ENCODE data around the gene NIPAL3. TPM values are rescaled to one million over a fixed set of nuclear protein-coding genes. Genes with fewer than 3 reads are reported as not detected.
"Not testable (repeated sequence)": the region's sequence is repeated elsewhere in the genome, so short reads cannot be mapped to it uniquely, and the experiment has no call there.

The NIPAL3 gene
- total RNA-seq, 1 experiment from 2014 or later, result 40.8 TPM

DNA sequence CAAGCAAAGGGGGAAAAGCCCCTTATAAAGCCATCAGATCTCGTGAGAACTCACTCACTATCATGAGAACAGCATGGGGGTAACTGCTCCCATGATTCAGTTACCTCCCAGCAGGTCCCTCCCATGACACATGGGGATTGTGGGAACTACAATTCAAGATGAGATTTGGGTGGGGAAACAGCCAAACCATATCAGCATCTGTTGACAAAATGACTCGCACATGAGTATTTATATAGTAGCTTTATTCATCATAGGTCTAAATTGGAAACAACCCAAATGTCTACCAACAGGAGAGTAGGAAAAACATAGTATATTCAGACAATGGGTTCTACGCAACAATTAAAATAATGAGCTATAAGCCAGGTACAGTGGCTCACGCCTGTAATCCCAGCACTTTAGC is 46.5 kb downstream of the NIPAL3 start:
- H3K27ac ChIP-seq (ENCODE audit: low read length); H3K79me2 ChIP-seq (ENCODE audit: low read length); H4K20me1 ChIP-seq (ENCODE audit: insufficient read depth, low read depth, low read length); H3K27me3 ChIP-seq (ENCODE audit: low read length); DNase-seq; H3K9me2 ChIP-seq (replicated peaks; ENCODE audit: insufficient read depth, low read length); H2AFZ ChIP-seq (ENCODE audit: low read length); H3K9me3 ChIP-seq (ENCODE audit: low read length); H3K9ac ChIP-seq (ENCODE audit: low read length); H3K4me3 ChIP-seq (ENCODE audit: low read length); H3K4me1 ChIP-seq (ENCODE audit: low read length); H3K4me2 ChIP-seq (ENCODE audit: low read depth, low read length, poor library complexity, severe bottlenecking): not testable (repeated sequence)
- peaks cover 28% of the 10 kb centered on the region for H3K36me3 ChIP-seq (ENCODE audit: insufficient read depth, low read length)

DNA sequence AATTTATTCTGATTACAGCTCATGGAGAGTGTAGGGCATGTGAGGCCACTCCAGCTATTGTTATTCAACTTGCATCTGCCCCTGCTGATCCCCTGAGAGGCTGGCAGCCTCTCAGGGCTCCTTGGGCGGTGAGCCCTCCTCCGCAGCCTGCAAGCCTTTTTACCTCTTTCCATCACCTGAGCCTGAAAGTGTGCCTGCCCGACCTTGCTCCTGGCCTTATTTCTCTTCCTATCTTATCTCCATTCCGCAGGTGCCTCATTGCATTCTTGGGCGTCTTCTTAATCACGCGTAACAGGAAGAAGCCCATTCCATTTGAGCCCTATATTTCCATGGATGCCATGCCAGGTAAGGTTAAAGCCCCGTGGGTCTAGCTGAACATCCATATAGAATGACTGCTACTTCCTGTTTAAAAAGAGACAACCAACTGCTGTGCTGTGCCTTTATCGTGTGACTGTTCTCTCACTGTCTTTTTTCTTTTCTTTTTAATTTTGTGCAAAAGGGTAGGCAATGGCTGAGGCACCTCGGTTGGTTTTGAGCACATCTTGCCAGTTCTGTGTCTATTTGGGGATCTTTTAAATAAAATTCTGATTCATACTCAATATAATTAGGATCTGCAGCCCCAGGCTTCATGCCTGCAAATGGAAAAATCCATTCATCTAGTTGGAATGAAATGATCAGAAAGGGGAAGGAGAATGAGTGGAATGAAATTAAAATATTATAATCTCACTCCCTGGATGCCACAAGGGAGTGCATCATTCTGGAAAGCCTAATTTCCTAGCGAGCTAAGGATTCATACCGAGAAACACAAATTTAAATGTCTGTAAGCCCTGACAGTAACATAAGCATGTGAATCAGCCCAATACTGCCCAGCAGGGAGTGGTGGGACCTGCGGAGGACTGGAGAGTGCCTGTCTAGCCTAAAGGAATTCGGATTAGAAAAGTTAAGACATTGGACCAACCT is 48.5 kb downstream of the NIPAL3 start:
- H3K4me3 ChIP-seq (ENCODE audit: low read length), result no peak overlapping the region
- H4K20me1 ChIP-seq (ENCODE audit: insufficient read depth, low read depth, low read length), result no peaks in the 10 kb centered on the region
- H2AFZ ChIP-seq (ENCODE audit: low read length), result no peak overlapping the region
- H3K27me3 ChIP-seq (ENCODE audit: low read length), result no peaks in the 10 kb centered on the region
- no peaks in the 10 kb centered on the region for H3K79me2 ChIP-seq (ENCODE audit: low read length)
- H3K27ac ChIP-seq (ENCODE audit: low read length), result no peak overlapping the region
- peaks cover 23% of the 10 kb centered on the region for H3K36me3 ChIP-seq (ENCODE audit: insufficient read depth, low read length)
- no peak for DNase-seq
- no peak overlapping the region for H3K9ac ChIP-seq (ENCODE audit: low read length)
- H3K4me2 ChIP-seq (ENCODE audit: low read depth, low read length, poor library complexity, severe bottlenecking), result no peak overlapping the region
- H3K9me3 ChIP-seq (ENCODE audit: low read length), result no peaks in the 10 kb centered on the region
- H3K4me1 ChIP-seq (ENCODE audit: low read length), result no peaks in the 10 kb centered on the region
- no peaks in the 10 kb centered on the region for H3K9me2 ChIP-seq (replicated peaks; ENCODE audit: insufficient read depth, low read length)

DNA sequence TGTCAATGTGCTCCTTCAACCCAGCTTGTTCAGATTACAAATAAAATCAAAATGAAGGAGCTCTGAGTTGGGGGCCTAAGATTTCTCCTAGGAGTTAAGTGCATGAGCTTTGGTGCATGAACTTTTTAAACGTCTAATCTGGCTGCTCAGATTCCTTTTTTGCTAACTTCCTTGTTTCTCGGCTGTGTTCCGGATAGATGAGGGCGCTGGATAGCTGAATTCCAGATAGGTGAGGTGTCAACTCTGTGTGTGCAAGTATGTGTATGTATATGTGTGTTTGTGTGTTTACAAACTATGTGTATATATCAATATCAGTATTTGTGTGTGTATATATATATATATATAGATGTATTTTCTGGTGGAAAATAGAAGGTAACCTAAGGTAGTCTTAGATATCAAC is 49.5 kb downstream of the NIPAL3 start:
- H2AFZ ChIP-seq (ENCODE audit: low read length), result no peak overlapping the region
- H3K9me2 ChIP-seq (replicated peaks; ENCODE audit: insufficient read depth, low read length), result no peaks in the 10 kb centered on the region

DNA sequence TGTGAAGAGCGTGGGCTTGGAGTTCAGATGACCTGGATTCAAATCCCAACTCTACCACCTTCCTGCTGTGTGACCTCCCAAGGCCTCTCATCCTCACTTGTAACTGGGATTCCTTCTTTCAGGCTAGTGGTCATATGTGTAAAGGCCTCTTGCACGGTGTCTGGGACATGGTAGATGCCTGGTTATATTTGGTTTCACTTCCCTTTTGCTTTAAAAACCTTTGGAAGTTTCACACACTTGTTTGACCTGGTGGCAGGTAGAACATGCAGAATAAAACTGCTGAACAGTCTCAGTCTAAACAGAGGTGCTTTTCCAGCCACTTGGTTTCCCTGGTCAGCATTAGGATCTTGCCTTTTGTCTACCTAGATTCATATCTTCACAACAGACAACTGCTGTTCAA is 50.0 kb downstream of the NIPAL3 start:
- Histone ChIP-seq H3K9me2 (replicated peaks; ENCODE audit: insufficient read depth, low read length) (no peaks in the 10 kb centered on the region), H2AFZ (ENCODE audit: low read length) (no peak overlapping the region), H3K4me1 (ENCODE audit: low read length) (no peaks in the 10 kb centered on the region), H4K20me1 (ENCODE audit: insufficient read depth, low read depth, low read length) (no peaks in the 10 kb centered on the region), H3K79me2 (ENCODE audit: low read length) (no peaks in the 10 kb centered on the region), H3K4me2 (ENCODE audit: low read depth, low read length, poor library complexity, severe bottlenecking) (no peak overlapping the region), H3K4me3 (ENCODE audit: low read length) (no peak overlapping the region), H3K9ac (ENCODE audit: low read length) (no peak overlapping the region), H3K27ac (ENCODE audit: low read length) (no peak overlapping the region), H3K27me3 (ENCODE audit: low read length) (no peaks in the 10 kb centered on the region), H3K9me3 (ENCODE audit: low read length) (no peaks in the 10 kb centered on the region), H3K36me3 (ENCODE audit: insufficient read depth, low read length) (peaks cover 7% of the 10 kb centered on the region; the same call in 1 of the 2 replicates)
- DNase-seq, result no peak

More for the DNA sequence above, 49.5 kb downstream of the NIPAL3 start:
- no peak overlapping the region for H3K4me3 ChIP-seq (ENCODE audit: low read length)
- H3K27me3 ChIP-seq (ENCODE audit: low read length), result no peaks in the 10 kb centered on the region
- H3K36me3 ChIP-seq (ENCODE audit: insufficient read depth, low read length), result peaks cover 13% of the 10 kb centered on the region
- H3K79me2 ChIP-seq (ENCODE audit: low read length), result no peaks in the 10 kb centered on the region
- no peak overlapping the region for H3K9ac ChIP-seq (ENCODE audit: low read length)
- H3K4me2 ChIP-seq (ENCODE audit: low read depth, low read length, poor library complexity, severe bottlenecking), result no peak overlapping the region
- no peak for DNase-seq
- H4K20me1 ChIP-seq (ENCODE audit: insufficient read depth, low read depth, low read length), result no peaks in the 10 kb centered on the region
- H3K4me1 ChIP-seq (ENCODE audit: low read length), result no peaks in the 10 kb centered on the region
- no peak overlapping the region for H3K27ac ChIP-seq (ENCODE audit: low read length)
- no peaks in the 10 kb centered on the region for H3K9me3 ChIP-seq (ENCODE audit: low read length)

DNA sequence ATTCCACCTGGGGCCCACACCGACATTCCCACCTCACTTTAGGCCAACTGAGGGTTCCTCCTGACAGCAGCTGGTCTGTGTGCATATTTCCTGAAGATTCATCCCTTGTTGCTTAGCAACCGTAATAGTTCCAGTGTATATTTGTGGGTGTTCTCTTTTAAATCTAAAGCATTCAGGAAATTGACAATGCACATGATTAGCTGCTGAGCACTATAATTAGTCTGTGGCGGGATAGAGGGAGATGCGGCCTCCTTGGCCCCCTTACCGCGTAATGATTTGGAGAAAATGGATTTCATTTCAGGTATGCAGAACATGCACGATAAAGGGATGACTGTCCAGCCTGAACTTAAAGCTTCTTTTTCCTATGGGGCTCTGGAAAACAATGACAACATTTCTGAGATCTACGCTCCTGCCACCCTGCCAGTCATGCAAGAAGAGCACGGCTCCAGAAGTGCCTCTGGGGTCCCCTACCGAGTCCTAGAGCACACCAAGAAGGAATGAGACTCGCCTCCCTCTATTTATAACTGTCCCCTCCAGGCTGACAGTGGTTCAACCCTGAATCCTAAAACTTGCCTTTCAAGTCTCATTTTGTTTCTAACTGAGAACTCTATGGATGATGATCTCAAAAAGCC is 53.2 kb downstream of the NIPAL3 start:
- no peak overlapping the region for H3K4me3 ChIP-seq (ENCODE audit: low read length)
- no peaks in the 10 kb centered on the region for H3K4me1 ChIP-seq (ENCODE audit: low read length)
- no peaks in the 10 kb centered on the region for H3K79me2 ChIP-seq (ENCODE audit: low read length)
- H3K4me2 ChIP-seq (ENCODE audit: low read depth, low read length, poor library complexity, severe bottlenecking), result no peak overlapping the region
- H3K9me2 ChIP-seq (replicated peaks; ENCODE audit: insufficient read depth, low read length), result no peaks in the 10 kb centered on the region
- 0 out of 2 replicates have a peak, but pooled peaks cover 4% of the 10 kb centered on the region for H3K36me3 ChIP-seq (ENCODE audit: insufficient read depth, low read length)
- no peaks in the 10 kb centered on the region for H3K9me3 ChIP-seq (ENCODE audit: low read length)
- H2AFZ ChIP-seq (ENCODE audit: low read length), result no peak overlapping the region
- H3K27me3 ChIP-seq (ENCODE audit: low read length), result no peaks in the 10 kb centered on the region
- DNase-seq, result no peak
- H3K27ac ChIP-seq (ENCODE audit: low read length), result no peak overlapping the region
- no peaks in the 10 kb centered on the region for H4K20me1 ChIP-seq (ENCODE audit: insufficient read depth, low read depth, low read length)
- no peak overlapping the region for H3K9ac ChIP-seq (ENCODE audit: low read length)

DNA sequence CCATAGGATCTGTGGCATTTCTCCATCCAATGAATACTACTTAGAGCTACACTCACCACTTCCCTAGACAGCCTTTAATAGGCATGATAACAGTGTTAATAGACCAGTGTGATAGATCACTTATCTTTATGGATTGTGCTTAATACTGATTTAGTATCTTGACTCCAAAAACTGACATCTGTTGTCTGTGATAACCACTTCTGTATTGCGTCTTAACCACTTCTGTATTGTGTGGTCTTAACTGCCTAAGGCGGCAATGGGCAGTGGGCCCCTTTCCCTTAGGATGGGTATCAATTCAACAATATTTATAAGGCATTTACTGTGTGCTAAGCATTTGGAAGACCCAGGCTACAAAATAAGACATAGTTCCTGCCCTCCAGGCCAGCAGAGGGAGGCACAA is 55.0 kb downstream of the NIPAL3 start:
- Histone ChIP-seq H3K79me2 (ENCODE audit: low read length) (no peaks in the 10 kb centered on the region), H3K4me2 (ENCODE audit: low read depth, low read length, poor library complexity, severe bottlenecking) (no peak overlapping the region), H3K27me3 (ENCODE audit: low read length) (no peaks in the 10 kb centered on the region), H3K36me3 (ENCODE audit: insufficient read depth, low read length) (0 out of 2 replicates have a peak, but pooled peaks cover 2% of the 10 kb centered on the region), H4K20me1 (ENCODE audit: insufficient read depth, low read depth, low read length) (no peaks in the 10 kb centered on the region), H3K9me3 (ENCODE audit: low read length) (no peaks in the 10 kb centered on the region), H2AFZ (ENCODE audit: low read length) (no peak overlapping the region), H3K4me3 (ENCODE audit: low read length) (no peak overlapping the region), H3K4me1 (ENCODE audit: low read length) (no peaks in the 10 kb centered on the region), H3K9me2 (replicated peaks; ENCODE audit: insufficient read depth, low read length) (no peaks in the 10 kb centered on the region), H3K27ac (ENCODE audit: low read length) (no peak overlapping the region), H3K9ac (ENCODE audit: low read length) (no peak overlapping the region)
- DNase-seq, result no peak

DNA sequence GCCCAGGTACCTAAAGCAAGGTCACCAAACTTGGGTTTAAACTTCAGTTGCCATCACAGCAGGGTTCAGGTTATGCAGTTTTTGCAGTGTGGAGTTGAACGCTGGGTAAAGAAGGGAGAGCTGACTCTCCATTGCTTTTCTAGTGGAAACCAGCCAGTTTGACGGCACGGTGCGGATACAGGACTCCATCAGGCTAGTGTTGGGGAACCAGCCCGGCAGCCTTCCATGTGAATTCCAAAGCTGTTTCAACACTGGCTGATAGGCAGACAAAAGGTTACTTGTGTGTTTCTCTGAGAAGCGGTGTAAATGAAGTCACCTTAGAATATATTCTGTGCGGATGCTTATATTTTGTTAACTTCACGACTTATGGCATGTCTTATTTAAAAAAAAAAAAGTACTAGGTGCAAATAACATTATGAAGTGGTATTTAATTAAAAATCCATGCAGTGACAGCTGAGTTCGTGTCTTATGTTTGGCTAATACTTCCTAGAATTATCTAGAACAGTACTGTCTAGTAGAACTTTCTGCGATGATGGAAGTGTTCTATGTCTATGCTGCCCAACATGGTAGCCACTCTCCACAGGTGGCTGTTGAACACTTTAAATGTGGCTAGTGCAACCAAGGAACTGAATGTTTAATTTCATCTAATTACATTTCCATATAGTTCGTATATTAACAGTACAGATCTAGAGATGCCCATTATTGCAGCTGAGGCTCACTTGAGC is 57.1 kb downstream of the NIPAL3 start:
- Histone ChIP-seq H3K4me2 (ENCODE audit: low read depth, low read length, poor library complexity, severe bottlenecking) (no peak overlapping the region), H3K27ac (ENCODE audit: low read length) (no peak overlapping the region), H3K79me2 (ENCODE audit: low read length) (no peaks in the 10 kb centered on the region), H4K20me1 (ENCODE audit: insufficient read depth, low read depth, low read length) (no peaks in the 10 kb centered on the region), H3K27me3 (ENCODE audit: low read length) (no peaks in the 10 kb centered on the region), H2AFZ (ENCODE audit: low read length) (no peak overlapping the region), H3K4me3 (ENCODE audit: low read length) (no peak overlapping the region), H3K9ac (ENCODE audit: low read length) (no peak overlapping the region), H3K9me2 (replicated peaks; ENCODE audit: insufficient read depth, low read length) (no peaks in the 10 kb centered on the region), H3K36me3 (ENCODE audit: insufficient read depth, low read length) (no peaks in the 10 kb centered on the region), H3K9me3 (ENCODE audit: low read length) (no peaks in the 10 kb centered on the region), H3K4me1 (ENCODE audit: low read length) (no peaks in the 10 kb centered on the region)
- DNase-seq, result no peak

DNA sequence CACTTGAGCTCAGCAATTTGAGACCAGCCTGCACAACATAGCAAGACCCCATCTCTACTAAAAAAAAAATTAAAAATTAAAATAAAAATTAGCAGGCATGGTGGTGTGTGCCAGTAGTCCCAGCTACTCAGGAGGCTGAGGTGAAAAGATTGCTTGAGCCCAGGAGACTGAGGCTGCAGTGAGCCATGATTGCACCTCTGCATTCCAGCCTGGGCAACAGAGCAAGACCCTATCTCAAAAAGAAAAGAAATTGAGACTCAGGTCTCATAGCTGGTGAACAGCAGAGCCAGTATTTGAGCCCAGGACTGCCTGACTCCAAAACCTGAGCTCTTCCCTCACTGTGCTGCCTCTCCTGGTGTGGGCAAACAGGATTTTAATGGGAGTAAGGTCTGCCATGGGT is 58.6 kb downstream of the NIPAL3 start:
- H3K9me3 ChIP-seq (ENCODE audit: low read length), result no peaks in the 10 kb centered on the region
- H3K4me1 ChIP-seq (ENCODE audit: low read length), result no peaks in the 10 kb centered on the region
- no peaks in the 10 kb centered on the region for H3K79me2 ChIP-seq (ENCODE audit: low read length)
- no peak for DNase-seq
- H3K9me2 ChIP-seq (replicated peaks; ENCODE audit: insufficient read depth, low read length), result no peaks in the 10 kb centered on the region
- H3K27ac ChIP-seq (ENCODE audit: low read length), result no peak overlapping the region
- no peaks in the 10 kb centered on the region for H3K36me3 ChIP-seq (ENCODE audit: insufficient read depth, low read length)
- no peak overlapping the region for H2AFZ ChIP-seq (ENCODE audit: low read length)
- no peak overlapping the region for H3K4me3 ChIP-seq (ENCODE audit: low read length)
- no peak overlapping the region for H3K4me2 ChIP-seq (ENCODE audit: low read depth, low read length, poor library complexity, severe bottlenecking)
- H3K9ac ChIP-seq (ENCODE audit: low read length), result no peak overlapping the region
- H3K27me3 ChIP-seq (ENCODE audit: low read length), result no peaks in the 10 kb centered on the region
- no peaks in the 10 kb centered on the region for H4K20me1 ChIP-seq (ENCODE audit: insufficient read depth, low read depth, low read length)

Measured in Karpas-422 (cell line).